Right lobe of liver (tissue), 4 donors: ENCODE results near the gene NDUFS8.

Experiments used
- POLR2A ChIP-seq: fragments of 450-650 bp; IDR thresholded peaks from one replicate; pipeline ENCODE4 v1.6.1; 2017; ENCODE audit warnings: antibody characterized with exemption, mild to moderate bottlenecking
- TF ChIP-seq, protein P1 (sequence below), 4 donors: fragments of 200-600 bp in 3 of 4; fragments of 450-650 bp in 1 of 4; IDR thresholded peaks; one replicate each; pipeline versions ENCODE4 v1.5.1 to v1.8.0; 2016 to 2022; ENCODE audit warnings: antibody characterized with exemption in 4 of 4, mild to moderate bottlenecking in 2 of 4
- donor health status: DM: no; HTN: no; CAD: no.
- donor health status: DM: no; HTN: no; CAD: no.
- donor health status: DM: no; HTN: yes; CAD: no.

DNA sequence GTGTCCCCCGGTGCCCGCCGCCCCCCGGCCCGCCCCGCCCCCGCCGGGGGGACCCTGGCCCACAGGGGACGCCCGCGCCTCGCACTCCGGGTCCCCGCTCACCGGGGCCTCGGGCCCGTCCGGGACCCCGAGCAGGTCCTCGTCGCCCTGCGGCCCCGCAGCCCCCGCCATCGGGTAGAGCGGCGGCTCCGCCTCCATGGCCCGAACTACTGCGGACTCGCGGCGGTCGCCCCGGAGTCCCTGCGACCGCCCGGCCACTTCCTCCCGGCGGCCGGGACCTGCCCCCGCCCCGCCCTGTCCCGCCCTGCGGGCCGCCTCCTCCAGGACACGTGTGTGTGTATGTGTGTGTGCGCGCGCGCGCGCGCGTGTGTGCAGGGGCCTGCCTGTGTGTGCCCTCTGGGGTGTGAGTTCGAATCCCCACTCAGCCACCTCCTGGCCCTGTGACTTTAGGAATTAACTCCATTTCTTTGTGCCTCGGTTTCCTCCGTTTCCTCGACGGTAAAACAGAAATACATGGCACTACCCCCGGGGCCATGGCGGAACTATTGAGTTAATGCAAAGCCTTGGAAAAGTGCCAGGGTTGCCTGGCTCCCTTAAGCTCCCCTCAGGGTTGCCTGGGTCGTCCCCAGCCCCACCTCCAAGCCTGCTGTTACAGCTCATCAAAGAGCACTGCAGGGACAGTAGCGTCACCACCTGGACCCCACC is 26.5 kb upstream of the NDUFS8 start, which contains the start of gene UNC93B1:
- TF ChIP-seq, protein P1, sequence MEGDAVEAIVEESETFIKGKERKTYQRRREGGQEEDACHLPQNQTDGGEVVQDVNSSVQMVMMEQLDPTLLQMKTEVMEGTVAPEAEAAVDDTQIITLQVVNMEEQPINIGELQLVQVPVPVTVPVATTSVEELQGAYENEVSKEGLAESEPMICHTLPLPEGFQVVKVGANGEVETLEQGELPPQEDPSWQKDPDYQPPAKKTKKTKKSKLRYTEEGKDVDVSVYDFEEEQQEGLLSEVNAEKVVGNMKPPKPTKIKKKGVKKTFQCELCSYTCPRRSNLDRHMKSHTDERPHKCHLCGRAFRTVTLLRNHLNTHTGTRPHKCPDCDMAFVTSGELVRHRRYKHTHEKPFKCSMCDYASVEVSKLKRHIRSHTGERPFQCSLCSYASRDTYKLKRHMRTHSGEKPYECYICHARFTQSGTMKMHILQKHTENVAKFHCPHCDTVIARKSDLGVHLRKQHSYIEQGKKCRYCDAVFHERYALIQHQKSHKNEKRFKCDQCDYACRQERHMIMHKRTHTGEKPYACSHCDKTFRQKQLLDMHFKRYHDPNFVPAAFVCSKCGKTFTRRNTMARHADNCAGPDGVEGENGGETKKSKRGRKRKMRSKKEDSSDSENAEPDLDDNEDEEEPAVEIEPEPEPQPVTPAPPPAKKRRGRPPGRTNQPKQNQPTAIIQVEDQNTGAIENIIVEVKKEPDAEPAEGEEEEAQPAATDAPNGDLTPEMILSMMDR (IDR thresholded peaks at IDR 0.05) = no peak
- TF ChIP-seq POLR2A = peak; percentile 73
